HPDE6-E6E7 (cell line): ENCODE results near the gene LHX3.
A peak's percentile ranks its signal among the peaks of the same experiment; 100 is the strongest.

Source experiments
- DNase-seq: peaks from one replicate; pipeline ENCODE4 v3.0.0; 2011; ENCODE audit warnings: missing footprints; ENCODE audit errors: extremely low spot score

The LHX3 gene

DNA sequence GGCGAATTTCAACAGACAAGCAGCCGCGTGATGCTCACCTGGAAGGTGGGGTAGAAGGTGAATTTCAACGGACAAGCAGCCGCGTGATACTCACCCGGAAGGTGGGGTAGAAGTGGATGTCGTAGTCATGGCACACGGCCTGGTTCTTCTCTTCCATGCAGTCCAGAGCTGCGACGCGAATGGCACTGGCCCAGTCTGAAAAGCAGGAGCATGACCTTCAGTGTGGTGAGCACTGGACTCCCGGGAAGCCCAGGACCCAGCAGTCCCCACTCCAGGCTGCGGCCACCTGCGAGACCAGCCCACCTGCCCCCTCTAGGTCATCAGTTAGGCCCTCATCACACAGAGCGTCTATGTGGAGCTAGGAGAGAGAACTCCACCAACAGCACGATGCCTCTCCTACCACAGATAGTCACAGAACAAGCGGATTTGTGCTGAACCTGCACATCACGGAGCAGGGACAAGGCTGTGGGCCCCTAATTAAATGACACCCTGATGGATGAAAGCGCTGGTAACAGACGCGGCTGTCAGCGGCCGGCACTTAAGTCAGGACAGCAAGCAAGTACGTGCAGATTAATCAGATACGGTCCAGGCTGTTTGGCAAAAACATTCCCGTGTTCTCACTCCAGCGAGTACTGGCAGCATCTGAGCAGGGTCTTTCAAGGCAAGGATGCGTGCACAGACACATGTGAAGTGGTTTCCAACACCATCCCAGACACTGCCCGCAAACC is 21.9 kb upstream of the LHX3 start:
- no peak for DNase-seq

DNA sequence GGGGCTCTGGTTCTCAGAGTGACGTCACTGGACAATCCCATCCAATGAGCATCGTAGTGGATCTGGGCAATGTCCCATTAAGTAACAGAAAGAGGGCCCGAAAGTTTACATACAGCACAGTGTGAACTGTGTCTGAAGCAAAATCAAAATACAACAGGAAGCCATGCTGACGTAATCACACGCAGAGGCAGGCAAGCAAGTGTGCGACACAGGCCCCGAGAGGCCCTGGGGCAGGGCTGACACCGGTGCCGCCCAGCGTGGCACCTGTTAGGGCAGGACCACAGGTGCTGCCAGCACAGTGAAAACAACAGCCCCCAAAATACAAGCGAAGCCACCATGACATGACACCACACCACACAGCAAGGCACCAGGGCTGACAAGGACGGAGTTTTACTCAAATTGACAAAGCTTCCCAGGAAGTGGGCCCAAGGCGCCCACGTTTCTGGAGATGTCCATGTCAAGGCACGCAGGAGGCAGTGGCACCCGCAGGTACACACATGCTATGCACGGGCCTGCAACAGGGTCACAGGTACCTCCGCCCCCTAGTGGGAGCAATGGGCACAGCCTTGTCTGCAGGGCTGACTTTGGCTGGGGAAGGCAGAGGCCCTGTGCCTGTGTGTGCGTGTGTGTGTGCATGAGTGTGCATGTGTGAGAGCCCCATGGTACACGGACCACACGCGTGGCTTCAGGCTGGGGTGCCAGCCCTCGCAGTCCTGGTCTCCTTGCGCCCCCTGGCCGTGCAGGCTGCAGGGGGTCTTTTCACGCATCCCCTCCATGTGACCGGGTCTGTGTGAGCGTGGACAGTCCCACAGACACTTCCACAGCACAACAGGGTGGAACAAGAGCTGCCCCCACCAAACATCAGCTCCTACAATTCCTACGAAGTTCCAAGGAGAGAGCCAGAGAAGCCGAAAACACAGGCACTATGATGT is 21.1 kb upstream of the LHX3 start:
- peak; percentile 76 for DNase-seq

DNA sequence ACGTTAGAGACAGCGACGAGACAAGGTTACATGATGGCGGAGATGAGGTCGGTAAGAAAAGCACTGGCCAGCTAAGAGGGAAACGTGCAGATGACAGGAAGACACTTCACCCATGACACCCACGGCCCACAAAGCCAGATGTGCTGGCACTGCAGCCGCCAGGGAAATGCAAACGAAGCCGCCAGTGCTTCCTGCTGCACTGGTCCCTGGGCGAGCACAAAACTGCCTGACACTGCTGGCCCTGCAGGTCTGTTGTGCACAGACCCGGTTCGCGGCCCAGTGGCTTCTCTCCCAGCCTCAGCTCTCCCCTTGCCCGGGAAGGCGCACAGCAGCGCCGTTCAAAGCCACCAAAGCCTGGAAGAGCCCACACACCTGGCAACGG is 20.4 kb upstream of the LHX3 start:
- no peak for DNase-seq

DNA sequence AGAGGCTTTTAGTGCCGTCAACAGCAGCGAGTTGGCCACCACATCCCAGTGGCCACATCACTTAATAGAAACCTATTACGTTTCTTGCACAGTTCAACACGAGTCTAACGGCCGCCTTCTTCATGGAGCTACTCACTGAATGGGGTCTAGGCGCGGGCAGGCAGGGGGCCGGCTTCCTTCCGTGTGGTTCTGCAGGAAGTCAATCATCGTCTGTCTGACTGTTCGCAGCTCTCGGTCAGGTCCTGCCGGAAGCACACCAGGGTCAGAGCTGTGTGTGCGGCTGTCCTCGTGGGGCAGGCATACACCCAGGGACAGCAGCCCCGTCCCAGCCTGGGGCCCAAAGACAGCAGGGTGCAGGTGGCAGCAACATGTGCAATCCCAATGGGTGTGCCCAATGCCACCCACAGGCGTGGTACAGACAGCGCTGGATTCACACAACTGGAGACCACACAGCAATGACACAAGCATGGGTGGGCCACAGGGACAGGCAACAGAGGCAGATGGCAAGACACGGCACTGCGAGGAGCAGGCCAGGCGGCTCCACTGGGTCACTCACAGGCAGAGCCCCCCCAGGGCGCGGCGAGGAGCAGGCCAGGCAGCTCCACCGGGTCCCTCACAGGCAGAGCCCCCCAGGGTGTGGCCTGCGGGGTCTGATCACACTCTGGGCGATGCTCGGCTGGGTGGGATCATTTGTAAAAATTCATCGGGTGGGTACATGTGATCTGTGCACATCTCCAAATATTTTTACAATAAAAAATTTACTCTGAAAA is 19.1 kb upstream of the LHX3 start:
- no peak for DNase-seq

DNA sequence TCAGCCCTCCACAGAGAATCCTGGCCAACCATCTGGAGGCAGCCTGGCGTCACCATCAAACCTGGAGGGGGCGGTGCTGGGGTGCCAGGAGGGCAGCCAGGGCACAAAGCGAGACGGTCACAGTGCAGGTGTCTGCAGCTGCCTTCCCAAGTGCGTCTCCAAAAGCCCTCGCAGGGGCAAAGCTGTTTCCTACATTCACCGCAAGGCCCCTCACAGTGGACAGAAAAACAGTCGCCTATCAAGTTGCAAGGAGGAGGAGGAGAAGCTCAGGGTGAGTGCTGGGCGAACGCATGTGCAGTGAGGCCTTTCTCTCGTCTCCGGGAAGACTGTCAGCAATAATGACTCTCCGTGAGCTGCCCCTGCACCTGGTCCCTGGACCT is 18.0 kb upstream of the LHX3 start:
- no peak for DNase-seq

DNA sequence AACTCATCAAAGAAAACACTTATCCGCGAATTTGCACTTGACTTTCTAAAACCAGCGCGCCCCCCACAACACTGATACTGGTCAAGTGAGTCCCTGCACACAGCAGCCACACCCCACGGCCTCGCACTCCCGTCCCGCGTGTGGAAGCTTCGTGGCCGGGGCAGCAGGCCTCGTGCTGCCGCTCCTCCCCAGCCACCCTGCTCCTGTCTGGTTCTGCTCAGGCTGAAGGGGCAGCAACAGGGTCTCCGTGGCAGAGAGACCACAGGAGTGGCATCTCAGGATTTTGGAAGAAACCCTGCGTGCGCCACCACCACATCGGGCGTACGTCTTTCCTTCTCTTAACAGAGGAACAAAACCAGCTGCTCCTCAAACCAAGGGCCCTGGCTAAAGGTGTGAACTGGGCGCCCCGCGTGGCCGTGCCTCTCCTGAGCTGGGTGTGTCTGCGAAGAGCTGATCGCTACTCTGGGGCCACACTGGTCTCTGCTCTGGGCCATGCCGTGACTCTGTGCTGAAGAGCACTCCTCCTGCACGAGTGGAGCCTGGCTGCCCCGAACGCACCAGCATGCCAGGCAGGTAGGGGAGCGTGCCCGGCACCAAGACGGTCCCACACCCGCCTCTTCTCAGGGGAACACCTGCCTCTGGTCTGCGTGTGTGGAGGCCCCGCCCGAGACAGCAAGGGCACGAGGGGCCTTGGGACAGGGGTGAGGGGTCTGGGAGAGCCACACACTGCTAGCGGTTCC is 17.4 kb upstream of the LHX3 start:
- no peak for DNase-seq

DNA sequence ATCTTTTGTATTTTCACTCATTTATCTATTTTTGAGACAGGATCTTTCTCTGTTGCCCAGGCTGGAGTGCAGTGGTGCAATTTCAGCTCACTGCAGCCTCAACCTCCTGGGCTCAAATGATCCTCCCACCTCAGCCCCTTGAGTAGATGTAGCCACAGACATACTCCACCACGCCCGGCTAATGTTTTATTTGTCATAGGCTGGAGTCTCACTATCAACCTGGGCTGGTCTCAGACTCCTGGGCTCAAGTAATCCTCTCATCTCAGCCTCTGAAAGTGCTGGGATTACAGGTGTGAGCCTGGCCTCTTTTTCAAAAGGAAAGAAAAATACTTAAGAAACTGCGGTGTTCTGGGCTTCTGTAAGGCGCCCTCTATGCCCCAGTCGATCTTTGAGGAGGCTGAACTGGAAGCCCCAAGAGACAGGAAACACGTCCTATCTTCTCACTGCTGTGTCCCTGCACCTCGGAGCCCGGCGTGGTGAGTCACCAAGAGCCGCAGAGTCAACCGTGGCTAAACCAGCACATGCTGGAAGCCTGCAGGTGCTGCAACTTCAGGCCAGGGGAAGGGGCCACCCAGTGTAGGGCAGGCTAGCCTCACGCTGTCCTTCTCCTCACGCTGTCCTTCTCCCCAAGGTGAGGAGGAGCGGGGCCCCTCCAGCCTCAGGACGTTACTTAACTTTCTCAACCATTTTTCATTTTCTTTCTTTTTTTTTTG is 15.2 kb upstream of the LHX3 start:
- peak; percentile 78 for DNase-seq

DNA sequence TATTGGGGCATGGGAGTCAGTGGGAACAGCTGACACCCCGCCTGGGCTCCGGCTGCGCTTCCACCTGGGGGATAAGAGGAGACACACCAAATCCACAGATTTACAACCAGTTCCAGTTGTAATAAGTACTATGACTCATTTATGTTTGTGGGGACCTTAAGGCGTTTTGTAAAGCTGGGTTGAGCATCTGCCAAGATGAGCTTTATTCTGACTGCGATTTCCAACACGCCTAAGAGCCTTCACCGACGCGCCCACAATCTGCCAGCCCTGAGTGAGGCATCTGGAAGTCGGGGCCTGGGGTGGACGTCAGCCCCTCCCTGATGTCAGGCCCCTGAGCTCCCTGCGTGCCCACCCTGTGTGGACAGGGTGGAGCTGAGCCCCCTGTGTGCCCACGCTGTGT is 14.3 kb upstream of the LHX3 start:
- DNase-seq, result peak; percentile 40

DNA sequence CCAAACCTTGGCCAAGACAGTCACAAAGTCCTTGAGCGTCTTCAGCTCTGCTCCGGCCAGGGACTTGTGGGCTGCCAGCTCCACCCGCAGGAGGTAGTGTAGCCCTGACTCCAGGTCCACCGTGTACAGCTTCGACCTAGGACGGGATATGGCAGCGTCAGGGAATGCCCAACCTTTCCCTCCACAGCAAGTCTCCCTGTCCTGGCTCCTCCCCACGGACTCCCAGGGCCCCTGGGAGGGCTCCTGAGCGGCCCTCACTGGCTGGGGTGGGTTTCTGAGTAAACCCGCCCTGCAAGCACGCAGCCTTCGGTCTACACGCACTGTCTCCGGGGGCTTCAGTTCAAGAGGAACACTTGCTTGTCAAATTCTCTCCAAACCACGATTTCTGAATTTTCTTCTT is 13.7 kb upstream of the LHX3 start:
- DNase-seq, result no peak

DNA sequence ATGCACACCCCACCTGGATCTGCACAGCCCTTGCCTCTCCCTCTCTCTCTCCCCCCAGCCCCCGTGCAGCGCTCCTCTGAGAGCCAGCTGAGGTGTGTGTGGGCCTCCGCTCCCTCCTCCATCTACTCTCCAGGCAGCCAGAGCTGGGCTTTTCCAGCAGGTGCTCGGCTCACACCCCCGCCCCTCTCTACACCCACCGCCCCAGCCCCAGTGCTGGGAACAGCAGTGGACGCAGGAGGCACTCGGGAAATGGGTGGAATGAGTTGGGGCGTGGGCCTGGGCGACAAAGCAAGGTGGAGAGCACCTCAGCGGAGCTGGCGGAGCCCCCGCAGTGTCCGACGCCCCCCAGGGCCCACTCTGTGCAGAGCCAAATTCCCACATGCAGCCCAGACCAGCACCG is 13.3 kb upstream of the LHX3 start:
- DNase-seq, result no peak

DNA sequence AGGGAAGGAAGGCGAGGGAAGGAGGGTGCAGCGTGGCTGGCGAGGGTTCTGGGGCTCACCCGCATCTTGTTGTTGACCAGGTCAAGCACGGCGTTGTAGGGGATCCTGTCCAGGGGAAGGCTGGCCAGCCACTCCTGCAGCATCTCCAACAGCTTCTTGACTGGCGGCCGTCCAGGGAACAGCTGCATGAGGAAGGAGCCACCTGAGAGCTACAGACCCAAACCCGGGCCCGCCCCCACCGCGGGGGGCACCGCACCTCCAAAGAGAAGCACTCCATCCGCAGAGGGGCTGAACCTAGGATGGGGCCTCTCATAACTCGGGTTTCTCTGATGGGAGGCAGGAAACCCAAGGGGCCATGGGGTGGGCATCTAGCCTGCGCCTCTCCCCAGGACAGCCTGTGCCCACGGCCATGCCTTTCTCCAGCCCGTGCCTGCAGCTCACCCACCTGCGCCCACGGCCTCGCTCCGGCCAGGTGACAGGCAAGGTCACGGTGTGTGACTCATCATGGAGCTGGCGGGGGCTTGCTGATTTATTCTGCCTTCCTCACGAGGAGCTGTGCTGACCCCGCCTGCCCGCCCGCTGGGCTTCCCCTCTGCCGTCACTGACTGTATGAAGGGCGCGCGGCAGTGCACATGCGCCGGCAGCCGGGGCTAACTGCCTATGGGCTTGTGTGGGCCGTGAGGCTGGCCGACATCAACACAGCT is 11.8 kb upstream of the LHX3 start:
- no peak for DNase-seq

DNA sequence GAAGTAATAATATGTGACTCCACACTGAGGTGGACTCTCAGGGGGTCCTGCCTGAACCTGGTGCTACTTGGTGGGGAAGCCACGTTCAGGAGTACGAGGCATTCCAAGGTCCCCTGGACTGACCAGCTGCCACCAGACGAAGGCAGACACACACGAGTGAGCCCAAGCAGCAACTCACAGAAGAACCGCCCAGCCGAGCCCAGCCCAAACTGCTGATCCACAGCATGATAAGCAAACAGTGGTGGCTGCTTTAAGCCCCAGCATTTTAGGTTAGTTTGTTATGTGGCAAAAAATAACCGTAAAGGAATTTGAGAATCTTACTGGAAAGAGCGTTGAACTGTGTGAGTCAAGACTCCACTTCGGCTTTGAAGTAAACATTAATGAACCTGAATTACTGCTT is 8.8 kb upstream of the LHX3 start:
- DNase-seq, result no peak

DNA sequence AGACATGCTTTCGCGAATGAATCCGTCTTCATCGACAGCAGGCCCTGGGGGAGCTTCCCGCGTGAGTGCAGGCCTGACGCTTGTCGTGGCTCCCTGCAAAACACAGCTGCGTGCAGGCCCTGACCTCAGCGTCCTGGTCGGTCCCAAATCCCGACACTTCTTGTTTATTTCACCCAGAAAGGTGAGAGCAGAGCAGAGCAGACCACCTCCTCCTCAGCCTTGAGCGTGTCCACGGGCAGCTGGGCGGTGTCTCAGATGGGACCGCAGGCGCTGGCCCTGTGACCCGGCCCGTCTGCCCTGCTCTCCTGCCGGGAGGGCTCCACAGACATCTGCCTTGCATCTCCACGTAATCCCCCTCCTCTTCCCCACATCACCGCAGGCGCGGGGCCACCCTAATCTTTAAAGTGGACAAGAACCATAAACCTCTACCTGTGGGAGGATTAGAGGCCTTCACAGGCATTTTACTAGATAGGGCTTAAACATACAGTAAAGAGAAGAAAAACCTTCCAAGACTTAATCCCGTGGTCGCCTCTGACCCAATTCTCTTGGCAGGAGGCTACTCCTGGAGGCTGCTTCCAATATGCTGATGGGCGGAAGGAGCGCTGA is 7.5 kb upstream of the LHX3 start:
- no peak for DNase-seq

DNA sequence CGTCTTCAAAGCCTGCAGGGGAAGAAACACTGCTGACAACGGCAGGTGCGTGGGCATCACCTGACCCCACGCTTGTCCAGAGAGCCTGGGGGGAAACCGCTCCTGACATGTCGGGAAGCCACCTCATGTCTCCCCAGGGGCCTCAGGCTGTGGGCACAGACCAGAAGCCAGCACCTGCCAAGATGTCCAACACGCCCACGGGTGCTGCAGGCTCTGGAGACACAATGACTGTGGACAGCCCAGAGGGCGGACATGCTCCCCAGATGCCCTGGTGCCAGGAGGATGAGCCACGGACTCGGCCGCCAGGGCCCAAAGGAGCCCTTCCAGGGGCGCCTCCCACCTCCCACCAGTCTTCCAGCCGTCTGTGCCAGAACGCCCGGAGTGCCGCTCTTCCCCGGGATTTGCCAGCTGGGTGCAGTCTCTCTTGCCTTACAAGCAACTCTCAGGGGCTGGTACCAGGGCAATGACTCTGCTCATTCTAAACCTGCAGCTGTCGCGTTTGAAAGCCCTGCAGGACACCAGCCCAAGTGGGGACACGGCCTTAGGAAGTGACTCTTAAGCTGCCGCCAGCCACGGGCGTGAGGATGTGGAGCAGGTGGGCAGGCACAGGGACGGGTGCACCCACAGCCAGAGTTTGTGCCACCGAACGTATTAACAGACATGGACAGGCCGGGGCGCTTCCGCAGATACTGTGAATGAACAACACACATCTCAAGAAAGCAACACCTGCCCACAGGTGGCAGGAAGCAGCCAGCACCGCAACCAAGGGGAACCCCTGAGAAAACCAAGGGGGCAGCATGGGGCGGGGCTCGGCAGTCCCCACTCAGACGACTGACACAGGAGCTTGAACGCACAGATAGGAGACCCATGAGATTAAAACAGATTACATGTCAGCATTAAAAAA is 6.8 kb upstream of the LHX3 start:
- no peak for DNase-seq

DNA sequence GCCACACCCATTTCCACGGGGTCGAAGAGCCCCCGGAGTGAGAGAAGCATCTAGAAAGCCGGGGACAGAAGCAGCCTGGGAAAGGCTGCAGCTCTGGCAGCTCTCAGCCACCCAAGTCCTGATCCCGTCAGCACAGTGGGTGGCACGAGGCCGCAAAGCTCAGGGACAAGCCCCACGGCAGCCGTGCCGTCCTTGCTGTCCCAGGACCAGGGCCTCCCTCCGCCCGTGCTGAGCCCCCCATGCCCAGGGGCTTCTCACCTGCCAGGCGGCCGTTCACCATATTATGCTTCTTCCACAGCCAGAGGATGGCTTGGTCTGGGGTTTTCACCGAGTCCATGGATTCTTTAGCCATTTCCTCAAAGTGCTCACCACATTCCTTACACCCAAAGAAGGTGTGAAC is 6.1 kb upstream of the LHX3 start:
- DNase-seq, result no peak

DNA sequence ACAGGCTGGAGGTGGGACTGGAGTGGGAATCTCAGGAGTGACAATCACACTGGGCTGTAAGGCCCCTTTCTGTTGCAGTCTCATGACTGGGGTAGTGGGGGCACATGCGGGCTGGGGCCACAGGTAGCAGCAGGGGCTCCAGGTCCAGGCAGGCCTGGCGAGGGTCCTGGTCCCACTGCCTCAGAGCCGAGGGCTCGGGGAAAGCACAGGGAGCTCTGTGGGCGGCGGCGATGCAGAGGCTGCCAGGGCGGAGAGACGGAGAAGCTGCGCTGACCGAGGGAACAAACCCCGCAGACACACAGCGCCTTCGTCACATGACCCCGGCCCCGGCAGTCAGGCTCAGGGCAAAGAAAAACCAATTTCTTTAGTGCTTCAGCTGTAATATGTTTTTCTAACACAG is 5.3 kb upstream of the LHX3 start:
- no peak for DNase-seq

DNA sequence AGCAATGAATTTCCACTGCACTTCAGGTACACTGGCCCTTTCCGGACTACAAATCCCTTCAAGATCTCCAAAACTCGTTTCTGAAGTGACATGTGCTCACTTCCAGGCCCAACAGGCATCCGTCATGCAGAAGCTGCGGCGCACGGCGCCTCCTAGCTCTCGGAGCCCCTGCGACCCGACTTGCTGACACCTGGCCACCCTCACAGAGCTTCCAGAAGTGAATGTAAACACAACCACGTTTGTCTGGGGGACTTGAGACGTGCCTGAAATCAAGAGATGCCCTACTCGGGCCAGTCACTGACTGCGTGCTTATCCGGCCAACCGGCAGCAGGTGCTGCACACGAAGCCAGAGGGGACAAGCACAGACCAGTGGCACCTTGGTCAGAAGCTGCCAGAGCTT is 4.9 kb upstream of the LHX3 start:
- DNase-seq, result no peak

DNA sequence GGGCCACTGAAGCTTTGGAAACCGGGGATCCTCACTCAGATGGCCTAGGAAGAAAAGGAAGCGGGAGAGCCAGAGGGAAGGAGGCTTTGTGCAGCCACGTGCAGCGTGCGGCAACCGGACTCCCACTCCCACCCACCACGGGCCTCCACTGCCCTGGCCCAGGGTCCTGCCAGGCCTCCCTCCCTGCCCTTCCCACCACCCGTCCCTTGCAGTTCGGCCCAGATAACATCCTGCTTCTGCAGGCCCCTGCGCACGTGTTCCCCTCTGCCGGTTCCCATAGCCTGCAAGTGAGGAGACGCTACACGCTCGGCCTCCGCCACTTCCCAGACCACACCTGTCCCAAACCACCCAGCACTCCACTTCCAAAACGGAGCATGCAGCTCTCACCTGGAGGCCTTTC is 4.3 kb upstream of the LHX3 start:
- DNase-seq, result no peak

DNA sequence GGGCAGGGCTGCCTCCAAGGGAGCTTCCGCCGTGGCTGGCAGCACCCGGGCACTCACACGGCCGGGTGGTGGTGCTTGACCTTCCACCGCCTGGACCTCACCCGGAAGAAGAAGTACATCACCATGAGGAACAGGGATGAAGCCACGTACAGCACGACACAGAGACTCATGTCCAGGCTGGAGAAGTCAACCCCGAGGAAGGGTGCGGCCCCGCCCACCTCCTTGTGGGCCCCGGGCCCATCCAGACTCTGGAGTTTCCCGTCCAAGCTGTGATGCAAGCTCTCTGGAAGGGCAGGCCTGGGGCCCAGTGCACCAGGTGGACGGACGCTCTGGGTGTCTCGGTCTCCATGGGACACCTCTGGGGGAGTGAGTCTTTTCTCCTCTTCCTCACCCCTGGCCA is 3.7 kb upstream of the LHX3 start:
- DNase-seq, result no peak
